ENCODE measurements around the gene ALDH1B1.

ALDH1B1 gene

DNA sequence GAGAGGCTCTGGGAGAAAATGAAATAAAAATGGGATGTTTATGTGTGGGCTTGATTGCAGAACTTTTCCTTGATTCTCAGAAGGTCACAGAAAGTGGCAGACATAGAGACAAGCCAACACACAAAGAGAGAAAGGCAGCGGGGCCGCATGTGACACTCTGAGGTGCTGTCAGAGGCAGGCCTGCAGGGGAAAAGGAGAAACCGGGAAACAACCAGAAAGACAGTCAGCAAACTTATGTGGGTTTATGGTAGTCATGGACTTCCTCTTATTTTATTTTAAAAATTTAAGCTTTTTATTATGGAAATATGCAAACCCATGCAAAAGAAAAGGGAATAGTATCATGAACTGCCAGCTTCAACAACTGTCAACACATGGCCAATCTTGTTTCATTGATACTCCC, 48.0 kb downstream of the ALDH1B1 start:
- no peak for DNase-seq (ENCODE audit: low read depth)

- no peak for DNase-seq (ENCODE audit: low read depth)
Measured at GRCh38 chr9:38441347-38442085, 49.0 kb downstream of the ALDH1B1 start.

DNA sequence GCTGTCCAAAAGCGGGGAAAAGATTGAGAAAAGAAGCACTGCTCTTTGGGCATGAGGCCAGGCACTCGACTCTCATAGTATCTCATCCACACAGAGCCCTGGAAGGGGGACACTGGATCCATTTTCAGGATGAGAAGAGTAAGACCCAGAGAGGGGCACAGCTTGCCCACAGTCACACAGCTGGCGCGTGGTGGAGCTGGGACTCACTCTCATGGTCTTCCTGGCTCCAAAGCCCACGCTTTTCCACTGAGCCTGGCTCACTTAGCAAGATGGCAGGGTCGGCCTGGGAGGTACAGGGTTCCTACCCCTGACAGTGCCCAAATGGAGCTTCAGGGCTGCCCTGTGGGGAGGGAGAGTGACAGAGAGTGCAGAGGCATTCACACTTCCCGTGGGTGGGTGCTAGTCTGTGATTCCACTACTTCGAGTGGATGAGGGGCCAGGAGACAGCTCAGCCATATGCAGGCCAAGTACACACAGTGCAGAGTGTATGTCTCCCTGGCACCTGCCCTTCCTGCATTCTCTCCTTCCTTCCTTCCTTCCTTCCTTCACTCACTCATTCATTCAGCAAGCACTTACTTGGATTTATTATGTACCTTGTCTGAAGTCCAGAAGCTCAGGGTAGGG, 50.1 kb downstream of the ALDH1B1 start:
- no peak for DNase-seq (ENCODE audit: low read depth)

DNA sequence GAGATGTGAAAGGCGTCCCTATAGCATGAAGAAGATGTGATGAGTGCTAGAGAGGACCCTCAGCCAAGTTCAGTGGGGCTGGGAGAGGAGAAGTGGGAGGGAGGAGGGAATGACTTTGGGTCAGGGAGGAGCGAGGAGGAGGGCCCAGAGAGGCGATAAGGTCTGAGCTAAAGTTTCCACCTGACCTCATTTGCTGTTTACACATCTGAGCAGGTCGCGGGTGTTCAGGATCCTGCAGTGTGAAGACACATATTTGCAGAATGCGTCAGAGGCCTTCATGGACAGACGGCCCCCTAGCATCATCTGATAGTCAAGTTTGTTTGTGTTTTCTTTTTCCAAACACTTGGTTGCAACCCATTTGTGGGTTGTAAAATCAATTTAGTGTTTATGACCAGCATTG, 50.7 kb downstream of the ALDH1B1 start:
- no peak for DNase-seq (ENCODE audit: low read depth)

DNA sequence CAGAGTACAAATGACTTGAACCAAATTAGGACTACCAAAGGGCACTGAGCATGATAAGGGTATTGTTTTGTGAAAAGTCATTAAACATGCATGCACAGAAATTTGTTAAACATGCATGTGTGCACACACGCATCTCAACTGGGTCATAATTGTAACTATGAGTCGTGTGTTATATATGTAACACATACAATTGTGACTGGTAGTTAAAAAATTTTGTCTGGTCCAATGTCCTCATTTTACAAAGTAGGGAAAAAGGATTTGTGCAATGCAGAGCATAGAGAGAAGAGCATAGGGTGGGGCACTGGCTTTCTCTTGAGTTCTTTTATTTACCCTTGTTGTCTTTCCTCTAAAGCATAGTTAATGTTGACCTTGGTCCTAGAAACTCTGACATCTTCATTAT, 51.1 kb downstream of the ALDH1B1 start:
- no peak for DNase-seq (ENCODE audit: low read depth)

DNA sequence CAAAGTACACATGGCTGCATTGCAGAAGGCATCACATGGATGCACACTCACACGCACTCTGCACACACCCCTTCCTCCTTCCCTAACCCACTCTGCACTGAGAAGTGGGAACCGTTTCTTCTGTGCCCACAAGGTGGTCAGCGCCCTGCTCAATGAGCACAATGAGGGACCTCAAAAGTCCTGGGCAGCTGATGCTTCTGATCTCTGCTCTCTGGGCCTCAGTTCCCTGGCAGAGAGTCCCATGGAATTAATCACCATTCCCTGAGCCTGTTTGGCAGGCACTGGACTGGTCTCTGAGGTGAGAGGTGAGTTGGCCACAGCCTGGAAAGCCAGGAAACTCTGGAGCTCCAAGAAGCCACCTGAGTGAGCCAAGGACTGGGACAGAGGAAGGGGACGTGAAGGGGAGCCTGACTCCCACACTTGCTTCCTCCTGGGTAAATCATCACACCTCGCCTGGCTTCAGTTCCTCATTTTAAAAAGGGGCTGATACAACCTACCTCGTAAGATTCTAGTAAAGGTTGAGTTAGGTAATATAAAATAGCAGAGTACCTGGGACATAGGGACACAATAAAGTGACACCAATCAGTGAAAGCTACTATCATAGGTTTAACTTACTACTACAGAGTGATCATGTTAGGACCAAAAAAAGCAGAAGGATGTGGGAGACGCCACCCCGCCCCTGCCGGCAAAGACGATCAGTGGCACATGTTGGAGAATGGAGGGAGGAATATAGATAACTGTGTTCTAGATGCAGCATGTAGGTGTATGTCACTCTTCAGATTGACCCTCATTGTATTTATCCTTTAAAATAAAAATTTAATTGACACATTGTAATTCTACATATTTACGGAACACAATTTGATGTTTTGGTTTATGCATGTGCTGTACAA, 52.9 kb downstream of the ALDH1B1 start:
- no peak for DNase-seq (ENCODE audit: low read depth)

- no peak for DNase-seq (ENCODE audit: low read depth)
Measured at GRCh38 chr9:38447703-38448102, 55.2 kb downstream of the ALDH1B1 start.

All from T follicular helper cell (primary cell).